ENCODE results near the gene SETMAR. TPM values are rescaled to one million over a fixed set of nuclear protein-coding genes. Genes with fewer than 3 reads are reported as not detected.

SETMAR gene
- total and polyA plus RNA-seq, 2 of the 8 experiments (the other 6 are each of a cell fraction or from before 2014, with no cell fraction given), result 16.1 to 25.3 TPM

DNA sequence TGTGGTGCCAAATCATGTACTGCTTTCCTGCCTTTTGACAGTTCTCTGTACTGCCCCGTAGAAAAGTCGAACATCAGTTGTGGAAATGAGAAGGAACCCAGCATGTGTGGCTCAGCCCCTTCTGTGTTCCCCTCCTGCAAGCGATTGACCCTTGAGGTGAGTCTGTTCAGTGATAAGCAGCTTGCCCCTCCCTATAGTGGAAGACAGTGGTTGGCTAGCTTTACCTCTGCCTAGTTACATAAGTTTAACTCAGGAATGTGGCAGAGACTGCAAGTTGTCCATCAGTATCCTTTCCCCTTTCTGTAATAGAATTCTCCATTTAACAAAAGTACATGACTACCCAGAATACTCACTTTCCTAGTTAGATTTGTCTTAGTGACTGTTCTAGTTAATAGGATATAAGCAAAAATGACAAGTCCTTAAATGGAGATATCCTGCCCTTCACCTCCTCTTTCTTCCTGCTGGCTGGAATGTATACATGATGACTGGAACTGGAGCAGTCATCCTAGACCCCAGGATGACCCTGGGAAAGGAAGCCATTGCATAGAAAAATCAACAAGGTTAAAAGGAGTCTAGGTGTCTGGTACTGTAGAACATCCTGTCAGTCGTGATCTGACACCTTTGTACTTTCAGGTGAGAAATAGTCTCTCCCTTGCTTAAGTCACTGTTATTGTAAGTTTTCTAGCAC is 10.6 kb downstream of the SETMAR start:
- 86% methylated on average over 4 of the region's 4 CpGs; no CpG with 5 or more reads in 1 of the 2 experiments for WGBS, 2 experiments (ENCODE audit: extremely low coverage in 1 of 2, insufficient coverage in 1 of 2, insufficient read length in 1 of 2, insufficient replicate concordance in 2 of 2, low coverage in 1 of 2, low lambda C conversion rate in 2 of 2, missing lambda C conversion rate in 1 of 2)
- ChIA-PET POLR2A (ENCODE audit: partially characterized antibody) (interaction anchor here (1.1 kb wide), 1 partner anchor 10 kb away, joined by 6 read pairs; no protein-coding TSS in a partner anchor), CTCF (ENCODE audit: partially characterized antibody) (interaction anchor here (0.6 to 2.5 kb wide), 2 partner anchors 23 to 783 kb away, joined by 3 to 6 read pairs; no protein-coding TSS in a partner anchor)
- Histone ChIP-seq H3K4me3 (ENCODE audit: extremely low read depth in 1 of 4, insufficient read depth in 2 of 4, low read depth in 3 of 4, low read length in 4 of 4) (no peak overlapping the region), H2BK15ac (ENCODE audit: low read length) (no peak overlapping the region), H4K91ac (replicated peaks; ENCODE audit: insufficient read length, low read length) (no peak overlapping the region), H2AFZ (ENCODE audit: low read length) (no peak overlapping the region), H4K8ac (ENCODE audit: extremely low read depth, insufficient read depth, low read length) (no peak overlapping the region), H3K4ac (replicated peaks; ENCODE audit: insufficient read length, low read depth, low read length) (no peak overlapping the region), H3K9me3 (ENCODE audit: insufficient read depth in 2 of 2, low read depth in 1 of 2, low read length in 1 of 2) (no peaks in the 10 kb centered on the region), H2BK120ac (replicated peaks; ENCODE audit: low read depth, low read length) (no peak overlapping the region), H2BK5ac (ENCODE audit: low read depth, low read length) (no peak overlapping the region), H3K27me3 (replicated peaks in 1 of 4; ENCODE audit: control insufficient read depth in 3 of 4, extremely low read depth in 1 of 4, insufficient read depth in 3 of 4, low read length in 3 of 4) (no peaks in the 10 kb centered on the region), H2AK5ac (ENCODE audit: low read depth, low read length) (no peak overlapping the region), H3K14ac (ENCODE audit: insufficient read length) (no peak overlapping the region), H3K23ac (ENCODE audit: insufficient read length) (no peak overlapping the region), H4K20me1 (replicated peaks in 1 of 2; ENCODE audit: control insufficient read depth in 1 of 2, insufficient read depth in 2 of 2, low read length in 2 of 2) (no peaks in the 10 kb centered on the region), H3K18ac (ENCODE audit: extremely low read depth, low read length) (no peak overlapping the region), H2BK12ac (ENCODE audit: low read depth, low read length) (no peak overlapping the region), H3K79me2 (ENCODE audit: control insufficient read depth in 1 of 2, insufficient read depth in 2 of 2, low read length in 2 of 2) (peaks cover 0 to 9% of the 10 kb centered on the region in 2 experiments; a peak in 2 of 4 replicates), H3K79me1 (ENCODE audit: low read depth, low read length) (no peaks in the 10 kb centered on the region), H3K9ac (replicated peaks in 1 of 4; ENCODE audit: extremely low read depth in 1 of 4, low read depth in 3 of 4, low read length in 3 of 4) (no peak overlapping the region), H3K23me2 (ENCODE audit: low read depth, low read length) (no peaks in the 10 kb centered on the region; the same call in 1 of the 2 replicates), H3K4me1 (replicated peaks in 1 of 4; ENCODE audit: control insufficient read depth in 3 of 4, insufficient read depth in 4 of 4, low read length in 3 of 4) (peaks cover 1 to 13% (median 6%) of the 10 kb centered on the region in 4 experiments; a peak in 2 of 7 replicates), H2BK20ac (ENCODE audit: low read length) (no peak overlapping the region), H3K56ac (replicated peaks; ENCODE audit: insufficient read length, low read depth, low read length) (no peak overlapping the region), H3K27ac (ENCODE audit: low read depth, low read length) (no peak overlapping the region), H3K36me3 (ENCODE audit: control insufficient read depth in 2 of 4, insufficient read depth in 4 of 4, low read length in 3 of 4) (peaks cover 3 to 31% (median 17%) of the 10 kb centered on the region in 4 experiments; a peak in 5 of 8 replicates), H3K4me2 (ENCODE audit: insufficient read depth in 1 of 2, low read depth in 2 of 2, low read length in 2 of 2) (no peak overlapping the region), H4K5ac (ENCODE audit: insufficient read length, low read depth, low read length) (no peak overlapping the region)
- FAIRE-seq (no peak), DNase-seq (ENCODE audit: low read depth in 1 of 2, low spot score in 2 of 2) (no peak)
- TF ChIP-seq JUN (IDR thresholded peaks at IDR 0.05; ENCODE audit: low read depth, low read length), result no peak
- TF ChIP-seq KDM5A (IDR thresholded peaks at IDR 0.05; ENCODE audit: low read length), result no peak
- no peak for TF ChIP-seq TAF1 (IDR thresholded peaks at IDR 0.05; ENCODE audit: low read depth, low read length)
